GM23338 (cell line): ENCODE data around the gene UBE2F. TPM values are rescaled to one million over a fixed set of nuclear protein-coding genes. Genes with fewer than 3 reads are reported as not detected.

Experiments
- CREB1 ChIP-seq: fragments of 250-450 bp; sonication (Bioruptor Pico); IDR thresholded peaks from 2 replicates; pipeline ENCODE4 v1.5.0; 2020; ENCODE audit warnings: low read depth, mild to moderate bottlenecking, moderate library complexity
- EZH2 ChIP-seq: fragments of 200-600 bp; sonication (generic); IDR thresholded peaks from one replicate; pipeline ENCODE4 v1.8.0; 2017; ENCODE audit warnings: antibody characterized with exemption, mild to moderate bottlenecking, low read depth; ENCODE audit not compliant: unreplicated experiment
- NANOG ChIP-seq: IDR thresholded peaks from 2 replicates; pipeline ENCODE4 v1.6.1; 2016; ENCODE audit warnings: antibody characterized with exemption, borderline replicate concordance
- POLR2AphosphoS5 ChIP-seq: IDR thresholded peaks from 2 replicates; pipeline ENCODE4 v1.6.1; 2016; ENCODE audit warnings: antibody characterized with exemption, low read depth
- ZNF331 ChIP-seq: fragments of 250-450 bp; sonication (Bioruptor Pico); IDR thresholded peaks from 2 replicates; pipeline ENCODE4 v1.5.0; 2020; ENCODE audit warnings: low read depth, mild to moderate bottlenecking, moderate library complexity
- polyA plus RNA-seq: library from polyadenylated mRNA; unstranded; fragments of >200 nt; fragmentation: Nextera tagmentation; extraction: Ambion mirVana; gene quantifications from 2 replicates; pipeline ENCODE4 v1.2.1, GENCODE V29; 2016
- small RNA-seq: library from RNA; depleted of rRNA; stranded (forward); fragments of <200 nt; gene quantifications from one replicate; pipeline ENCODE3, GENCODE V24; 2014; ENCODE audit warnings: low replicate concordance
- total RNA-seq: library from RNA; depleted of rRNA; stranded (reverse); fragments of >200 nt; shearing (Covaris generic); gene quantifications from 2 replicates; pipeline ENCODE4 v1.2.3, GENCODE V29; 2014; rRNA removed
- TF ChIP-seq, protein P1 (sequence below), 2 experiments: fragments of 200-600 bp in 1 of 2; sonication (generic) in 1 of 2; conservative IDR thresholded peaks; 2 replicates each; pipeline versions ENCODE4 v1.5.1 to v1.6.1; 2016 to 2017; ENCODE audit warnings: antibody characterized with exemption in 2 of 2, low read depth in 2 of 2, mild to moderate bottlenecking in 2 of 2, moderate library complexity in 1 of 2
- TF ChIP-seq, protein P2 (sequence below): IDR thresholded peaks from 2 replicates; pipeline ENCODE4 v1.6.1; 2016; ENCODE audit warnings: antibody characterized with exemption

UBE2F gene
- total and polyA plus RNA-seq, 2 experiments from 2014 or later, result 98.2 to 106 TPM

- no peak for TF ChIP-seq CREB1
- no peak for TF ChIP-seq ZNF331
- no peak for TF ChIP-seq EZH2
- TF ChIP-seq, protein P1, sequence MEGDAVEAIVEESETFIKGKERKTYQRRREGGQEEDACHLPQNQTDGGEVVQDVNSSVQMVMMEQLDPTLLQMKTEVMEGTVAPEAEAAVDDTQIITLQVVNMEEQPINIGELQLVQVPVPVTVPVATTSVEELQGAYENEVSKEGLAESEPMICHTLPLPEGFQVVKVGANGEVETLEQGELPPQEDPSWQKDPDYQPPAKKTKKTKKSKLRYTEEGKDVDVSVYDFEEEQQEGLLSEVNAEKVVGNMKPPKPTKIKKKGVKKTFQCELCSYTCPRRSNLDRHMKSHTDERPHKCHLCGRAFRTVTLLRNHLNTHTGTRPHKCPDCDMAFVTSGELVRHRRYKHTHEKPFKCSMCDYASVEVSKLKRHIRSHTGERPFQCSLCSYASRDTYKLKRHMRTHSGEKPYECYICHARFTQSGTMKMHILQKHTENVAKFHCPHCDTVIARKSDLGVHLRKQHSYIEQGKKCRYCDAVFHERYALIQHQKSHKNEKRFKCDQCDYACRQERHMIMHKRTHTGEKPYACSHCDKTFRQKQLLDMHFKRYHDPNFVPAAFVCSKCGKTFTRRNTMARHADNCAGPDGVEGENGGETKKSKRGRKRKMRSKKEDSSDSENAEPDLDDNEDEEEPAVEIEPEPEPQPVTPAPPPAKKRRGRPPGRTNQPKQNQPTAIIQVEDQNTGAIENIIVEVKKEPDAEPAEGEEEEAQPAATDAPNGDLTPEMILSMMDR (conservative IDR thresholded peaks at IDR 0.05; ENCODE audit: low read depth in 2 of 2), result no peak
- no peak for TF ChIP-seq POLR2AphosphoS5
- TF ChIP-seq, protein P2, sequence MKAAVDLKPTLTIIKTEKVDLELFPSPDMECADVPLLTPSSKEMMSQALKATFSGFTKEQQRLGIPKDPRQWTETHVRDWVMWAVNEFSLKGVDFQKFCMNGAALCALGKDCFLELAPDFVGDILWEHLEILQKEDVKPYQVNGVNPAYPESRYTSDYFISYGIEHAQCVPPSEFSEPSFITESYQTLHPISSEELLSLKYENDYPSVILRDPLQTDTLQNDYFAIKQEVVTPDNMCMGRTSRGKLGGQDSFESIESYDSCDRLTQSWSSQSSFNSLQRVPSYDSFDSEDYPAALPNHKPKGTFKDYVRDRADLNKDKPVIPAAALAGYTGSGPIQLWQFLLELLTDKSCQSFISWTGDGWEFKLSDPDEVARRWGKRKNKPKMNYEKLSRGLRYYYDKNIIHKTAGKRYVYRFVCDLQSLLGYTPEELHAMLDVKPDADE, result no peak
- TF ChIP-seq NANOG, result no peak
Observed at GRCh38 chr2:238091436-238092060, 124.7 kb downstream of the UBE2F start (continued).

Small RNAs within 50 kb of the gene (small RNA-seq; reads per million reads assigned to genes)
- not detected for gene RNU6-1333P

Other genes with a start within 250 kb of the UBE2F start
- 0.19 and 0.87 TPM in 2 replicates for gene RBM44, start 168.2 kb upstream of the UBE2F start, total RNA-seq
- gene RBM44, start 168.2 kb upstream of the UBE2F start, polyA plus RNA-seq, result 0.21 and 0.29 TPM in 2 replicates
- 2.7 and 3.3 TPM in 2 replicates for gene RAMP1, start 107.4 kb upstream of the UBE2F start, total RNA-seq
- gene RAMP1, start 107.4 kb upstream of the UBE2F start, polyA plus RNA-seq, result 1.7 and 1.8 TPM in 2 replicates
- gene SCLY, start 94.0 kb downstream of the UBE2F start, total RNA-seq, result 68.9 and 80.3 TPM in 2 replicates
- gene SCLY, start 94.0 kb downstream of the UBE2F start, polyA plus RNA-seq, result 57.2 and 61.1 TPM in 2 replicates
- gene ESPNL, start 133.3 kb downstream of the UBE2F start, total RNA-seq, result 3.1 and 4.3 TPM in 2 replicates
- 0.44 and 0.71 TPM in 2 replicates for gene ESPNL, start 133.3 kb downstream of the UBE2F start, polyA plus RNA-seq
- 0.07 TPM in 1 of 2 replicates, not detected in the other for gene KLHL30, start 171.7 kb downstream of the UBE2F start, total RNA-seq
- not detected in 2 replicates for gene KLHL30, start 171.7 kb downstream of the UBE2F start, polyA plus RNA-seq
- gene ERFE, start 192.0 kb downstream of the UBE2F start, total RNA-seq, result 2.5 and 3.3 TPM in 2 replicates
- gene ERFE, start 192.0 kb downstream of the UBE2F start, polyA plus RNA-seq, result 0.61 and 1.0 TPM in 2 replicates
- gene ILKAP, start 236.7 kb downstream of the UBE2F start, total RNA-seq, result 17.0 and 29.7 TPM in 2 replicates
- 35.9 and 36.3 TPM in 2 replicates for gene ILKAP, start 236.7 kb downstream of the UBE2F start, polyA plus RNA-seq